ENCODE data around the gene ANKRD31.

- no peak for TF ChIP-seq MYBL2 (CRISPR knock-in tag; IDR thresholded peaks at IDR 0.05)
- TF ChIP-seq, protein P1, sequence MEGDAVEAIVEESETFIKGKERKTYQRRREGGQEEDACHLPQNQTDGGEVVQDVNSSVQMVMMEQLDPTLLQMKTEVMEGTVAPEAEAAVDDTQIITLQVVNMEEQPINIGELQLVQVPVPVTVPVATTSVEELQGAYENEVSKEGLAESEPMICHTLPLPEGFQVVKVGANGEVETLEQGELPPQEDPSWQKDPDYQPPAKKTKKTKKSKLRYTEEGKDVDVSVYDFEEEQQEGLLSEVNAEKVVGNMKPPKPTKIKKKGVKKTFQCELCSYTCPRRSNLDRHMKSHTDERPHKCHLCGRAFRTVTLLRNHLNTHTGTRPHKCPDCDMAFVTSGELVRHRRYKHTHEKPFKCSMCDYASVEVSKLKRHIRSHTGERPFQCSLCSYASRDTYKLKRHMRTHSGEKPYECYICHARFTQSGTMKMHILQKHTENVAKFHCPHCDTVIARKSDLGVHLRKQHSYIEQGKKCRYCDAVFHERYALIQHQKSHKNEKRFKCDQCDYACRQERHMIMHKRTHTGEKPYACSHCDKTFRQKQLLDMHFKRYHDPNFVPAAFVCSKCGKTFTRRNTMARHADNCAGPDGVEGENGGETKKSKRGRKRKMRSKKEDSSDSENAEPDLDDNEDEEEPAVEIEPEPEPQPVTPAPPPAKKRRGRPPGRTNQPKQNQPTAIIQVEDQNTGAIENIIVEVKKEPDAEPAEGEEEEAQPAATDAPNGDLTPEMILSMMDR (IDR thresholded peaks at IDR 0.05): no peak
- no peak for TF ChIP-seq ZNF317 (CRISPR knock-in tag; IDR thresholded peaks at IDR 0.05; ENCODE audit: borderline replicate concordance, low read depth)
- TF ChIP-seq E2F5 (CRISPR knock-in tag; IDR thresholded peaks at IDR 0.05): no peak
- TF ChIP-seq TEAD4 (CRISPR knock-in tag; IDR thresholded peaks at IDR 0.05): no peak
- no peak for TF ChIP-seq USF1 (CRISPR knock-in tag; IDR thresholded peaks at IDR 0.05)
- no peak for TF ChIP-seq ZBTB43 (CRISPR knock-in tag; IDR thresholded peaks at IDR 0.05)
Measured at GRCh38 chr5:75054134-75054930, 182.3 kb downstream of the ANKRD31 start.

Data from WTC11 (cell line).